Stimulated activated CD8-positive, alpha-beta memory T cell treated with anti-CD3 and anti-CD28 coated beads, Interleukin-7, amount 100 ng/mL, for 1 hour (primary cell): ENCODE results near the gene PRX.
A peak's percentile ranks its signal among the peaks of the same experiment; 100 is the strongest.
"Not testable (repeated sequence)": the region's sequence is repeated elsewhere in the genome, so short reads cannot be mapped to it uniquely, and the experiment has no call there.

Experiments used
- DNase-seq, 2 donors: peaks; one replicate each; pipeline ENCODE4 v3.0.0-alpha.2; 2020; ENCODE audit warnings: low read depth in 2 of 2

PRX gene

GRCh38 chr19:40413291-40413845 is at the start of gene PRX:
TSS of gene PRX (minus strand) at chr19:40413378. CDS start at chr19:40407932, 5,446 bp downstream.
- no peak for DNase-seq

GRCh38 chr19:40461669-40462221 is 48.6 kb upstream of the PRX start:
- DNase-seq: no peak

GRCh38 chr19:40460185-40460584 is 47.0 kb upstream of the PRX start:
- DNase-seq: no peak

- DNase-seq: no peak
Observed at GRCh38 chr19:40458597-40458974, 45.4 kb upstream of the PRX start.

- no peak for DNase-seq
Observed at GRCh38 chr19:40457953-40458596, 44.9 kb upstream of the PRX start.

- no peak for DNase-seq
Observed at GRCh38 chr19:40457048-40457447, 43.9 kb upstream of the PRX start.

- DNase-seq: not testable (repeated sequence)
Observed at GRCh38 chr19:40453943-40454342, 40.8 kb upstream of the PRX start.

- no peak for DNase-seq
Observed at GRCh38 chr19:40453151-40453735, 40.1 kb upstream of the PRX start.

- DNase-seq: no peak
Observed at GRCh38 chr19:40452016-40452415, 38.8 kb upstream of the PRX start.

- no peak for DNase-seq
Observed at GRCh38 chr19:40450664-40451063, 37.5 kb upstream of the PRX start.

- no peak for DNase-seq
Observed at GRCh38 chr19:40449506-40449905, 36.3 kb upstream of the PRX start.

GRCh38 chr19:40446263-40446784 is 33.1 kb upstream of the PRX start:
- no peak for DNase-seq

GRCh38 chr19:40445780-40446262 is 32.6 kb upstream of the PRX start:
- no peak for DNase-seq

GRCh38 chr19:40444825-40445312 is 31.7 kb upstream of the PRX start:
- DNase-seq: no peak

GRCh38 chr19:40444000-40444824 is 31.0 kb upstream of the PRX start, which contains the start of gene SERTAD3:
TSS of gene SERTAD3 (minus strand) at chr19:40444335. CDS start at chr19:40442080, 2,255 bp downstream.
- peak; percentile 91 to 92 for DNase-seq

- peak; percentile 94 to 98 for DNase-seq
Observed at GRCh38 chr19:40443131-40443999, 30.2 kb upstream of the PRX start.

- no peak for DNase-seq
Observed at GRCh38 chr19:40442328-40443130, 29.4 kb upstream of the PRX start.

- DNase-seq: no peak
Observed at GRCh38 chr19:40441719-40442253, 28.6 kb upstream of the PRX start.

- DNase-seq: no peak
Observed at GRCh38 chr19:40438284-40438683, 25.1 kb upstream of the PRX start.
